Left ventricle myocardium inferior (tissue), 1 donor: Measurements from ENCODE around the gene SGMS2. TPM values are rescaled to one million over a fixed set of nuclear protein-coding genes. Genes with fewer than 3 reads are reported as not detected.
A peak's percentile ranks its signal among the peaks of the same experiment; 100 is the strongest.

Source experiments
- DNase-seq: peaks from one replicate; pipeline ENCODE4 v3.0.0-alpha.2; 2020
- H3K27ac ChIP-seq: fragments of 200-600 bp; replicated peaks from 2 replicates; pipeline ENCODE4 v1.8.0; 2021
- H3K27me3 ChIP-seq: fragments of 200-600 bp; 2 replicates; pipeline ENCODE4 v1.8.0; 2021; ENCODE audit warnings: low read depth
- H3K36me3 ChIP-seq: fragments of 200-600 bp; 2 replicates; pipeline ENCODE4 v1.8.0; 2021
- H3K4me1 ChIP-seq: fragments of 200-600 bp; 2 replicates; pipeline ENCODE4 v1.8.0; 2021
- H3K4me3 ChIP-seq: fragments of 200-600 bp; 2 replicates; pipeline ENCODE4 v1.8.0; 2021; ENCODE audit warnings: mild to moderate bottlenecking, moderate library complexity
- H3K9me3 ChIP-seq: fragments of 200-600 bp; replicated peaks from 2 replicates; pipeline ENCODE4 v1.8.0; 2021
- CTCF ChIP-seq: fragments of 200-600 bp; IDR thresholded peaks from 2 replicates; pipeline ENCODE4 v1.8.0; 2021; ENCODE audit warnings: antibody characterized with exemption, mild to moderate bottlenecking, borderline replicate concordance
- intact Hi-C: fragments of 100-400 bp; cut with micrococcal nuclease; formaldehyde crosslinking; loops from one replicate; pipeline ENCODE4 v1.11.0; 2022
- total RNA-seq: library from RNA; stranded (reverse); fragmentation: NEBNext Ultra II Directional; extraction: Animal tissue kit (Norgen Biotek cat#: 25700); gene quantifications from one replicate; pipeline ENCODE4 v1.2.1, GENCODE V29; 2021
- donor health status: DM: no; HTN: yes; CAD: no; lungs with severe emphysema.

The SGMS2 gene
- total RNA-seq, 1 donor from 2014 or later: 21.4 TPM

- peak within 1 kb of the TSS; percentile 87 for H3K27ac ChIP-seq
- peak within 1 kb of the TSS; percentile 92 for H3K4me3 ChIP-seq
- H3K27me3 ChIP-seq: no peaks in the 10 kb centered on the region
- H3K9me3 ChIP-seq: no peaks in the 10 kb centered on the region
- peaks cover 2% of the 10 kb centered on the region for H3K36me3 ChIP-seq
- intact Hi-C loops: no loop called here
- H3K4me1 ChIP-seq: peaks cover 44% of the 10 kb centered on the region
- TF ChIP-seq CTCF: peak; percentile 53
- DNase-seq: peak; percentile 92
Observed at GRCh38 chr4:107930821-107931774, 106.4 kb downstream of the SGMS2 start, which contains the start of gene CYP2U1. Gene CYP2U1, plus strand, starts transcription at chr4:107931549. Its CDS starts 95 bp downstream, at chr4:107931644.

- Histone ChIP-seq H3K27me3 (no peaks in the 10 kb centered on the region), H3K27ac (peak overlapping the region; percentile 87), H3K36me3 (peaks cover 10% of the 10 kb centered on the region), H3K4me3 (peak overlapping the region; percentile 92), H3K9me3 (no peaks in the 10 kb centered on the region), H3K4me1 (peaks cover 44% of the 10 kb centered on the region)
- DNase-seq: no peak
- no peak for TF ChIP-seq CTCF
- intact Hi-C loops: no loop called here
Observed at GRCh38 chr4:107931775-107932321, 107.1 kb downstream of the SGMS2 start.

GRCh38 chr4:107935246-107935645, 110.5 kb downstream of the SGMS2 start:
- DNase-seq: no peak
- Histone ChIP-seq H3K27me3 (no peaks in the 10 kb centered on the region), H3K4me1 (peaks cover 44% of the 10 kb centered on the region), H3K36me3 (peaks cover 10% of the 10 kb centered on the region), H3K9me3 (no peaks in the 10 kb centered on the region), H3K4me3 (no peak overlapping the region), H3K27ac (no peak overlapping the region)
- no peak for TF ChIP-seq CTCF
- intact Hi-C loops: no loop called here

GRCh38 chr4:107937040-107937439, 112.3 kb downstream of the SGMS2 start:
- H3K4me3 ChIP-seq: no peak overlapping the region
- peaks cover 26% of the 10 kb centered on the region for H3K4me1 ChIP-seq
- no peaks in the 10 kb centered on the region for H3K27me3 ChIP-seq
- no peak overlapping the region for H3K27ac ChIP-seq
- intact Hi-C loops: no loop called here
- peaks cover 10% of the 10 kb centered on the region for H3K36me3 ChIP-seq
- no peak for TF ChIP-seq CTCF
- no peaks in the 10 kb centered on the region for H3K9me3 ChIP-seq
- DNase-seq: no peak

- peaks cover 7% of the 10 kb centered on the region for H3K4me1 ChIP-seq
- H3K4me3 ChIP-seq: no peak overlapping the region
- no peaks in the 10 kb centered on the region for H3K27me3 ChIP-seq
- intact Hi-C loops: no loop called here
- H3K27ac ChIP-seq: no peak overlapping the region
- TF ChIP-seq CTCF: no peak
- peaks cover 4% of the 10 kb centered on the region for H3K9me3 ChIP-seq
- H3K36me3 ChIP-seq: peaks cover 10% of the 10 kb centered on the region
- DNase-seq: no peak
Observed at GRCh38 chr4:107939307-107939706, 114.6 kb downstream of the SGMS2 start.
